Ecto neural progenitor cell (in vitro differentiated cells): ENCODE measurements around the gene PRPSAP1.
A peak's percentile ranks its signal among the peaks of the same experiment; 100 is the strongest.
"Not testable (repeated sequence)": the region's sequence is repeated elsewhere in the genome, so short reads cannot be mapped to it uniquely, and the experiment has no call there.

Experiments
- DNase-seq: peaks from one replicate; pipeline ENCODE4 v3.0.0-alpha.2; 2018; ENCODE audit warnings: low spot score

The PRPSAP1 gene

DNA sequence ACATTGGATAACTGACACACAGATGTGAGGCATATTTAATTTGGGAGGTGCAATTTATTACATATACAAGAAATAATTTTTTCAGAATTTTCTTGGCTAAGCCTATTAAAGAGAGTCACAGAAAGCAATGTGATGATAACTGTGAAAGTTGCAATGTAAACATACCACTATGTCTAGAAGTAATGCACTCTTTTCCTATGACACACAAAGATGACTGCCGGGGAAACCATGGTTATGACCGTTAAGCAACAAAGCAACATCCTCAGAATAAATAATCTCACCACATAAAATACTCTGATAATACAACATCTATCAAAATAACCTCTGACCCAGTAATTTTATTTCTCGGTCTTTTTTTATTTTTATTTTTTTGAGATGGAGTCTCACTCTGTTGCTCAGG lies 35.1 kb downstream of the PRPSAP1 start:
- no peak for DNase-seq

- DNase-seq, result no peak
These were observed 36.2 kb downstream of the PRPSAP1 start for GRCh38 chr17:76317535-76317934.

DNA sequence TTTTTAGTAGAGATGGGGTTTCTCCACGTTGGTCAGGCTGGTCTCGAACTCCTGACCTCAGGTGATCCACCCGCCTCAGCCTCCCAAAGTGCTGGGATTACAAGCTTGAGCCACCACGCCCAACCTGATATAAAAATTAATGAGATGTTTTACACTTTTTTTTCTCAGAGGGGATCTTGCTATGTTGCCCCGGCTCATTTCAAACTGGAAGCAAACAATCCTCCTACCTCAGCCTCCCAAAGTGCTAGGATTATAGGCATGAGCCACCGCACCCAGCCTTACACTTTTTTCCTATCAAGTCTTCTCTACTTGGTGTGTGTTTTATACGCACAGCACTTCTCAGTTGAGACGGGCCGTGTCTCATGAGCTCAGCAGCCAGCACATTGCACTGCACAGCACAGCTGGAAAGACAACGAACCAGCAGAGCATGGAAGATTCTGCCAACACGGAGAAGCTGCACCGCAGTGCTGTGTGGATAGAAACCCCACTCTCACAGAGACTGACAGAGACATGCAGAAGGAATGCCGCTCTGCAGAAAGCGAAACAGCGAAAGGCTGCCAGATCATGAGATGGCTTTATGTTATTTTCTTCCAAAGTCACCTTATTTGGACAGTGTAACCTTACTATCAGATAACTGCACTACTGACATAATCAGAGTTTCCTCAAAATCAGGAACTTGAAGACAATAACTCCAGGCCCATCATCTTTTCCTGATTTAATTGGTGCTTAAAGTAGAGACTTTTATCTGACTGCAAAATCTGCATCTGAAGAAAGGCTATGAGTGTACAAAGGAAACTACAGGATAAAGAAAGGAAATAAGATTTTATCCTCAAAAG lies 39.1 kb downstream of the PRPSAP1 start:
- no peak for DNase-seq

GRCh38 chr17:76312735-76313134 lies 41.0 kb downstream of the PRPSAP1 start:
- DNase-seq, result no peak

DNA sequence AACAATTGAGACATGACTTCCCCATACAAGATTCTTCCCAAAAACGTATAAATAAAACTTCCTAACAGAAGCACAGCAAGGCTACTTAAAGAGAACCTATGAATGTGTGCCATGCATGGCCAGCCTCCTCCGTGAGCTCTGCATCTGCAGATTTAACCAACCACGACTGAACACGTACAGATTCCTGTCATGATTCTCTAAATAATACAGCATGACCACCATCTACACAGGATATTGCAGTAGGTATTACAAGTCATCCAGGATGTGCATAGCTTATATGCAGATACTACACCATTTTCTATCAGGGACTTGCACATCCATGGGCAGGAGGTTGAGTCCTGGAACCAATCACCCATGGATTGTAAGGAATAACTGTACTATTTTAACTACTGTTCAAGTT lies 44.3 kb downstream of the PRPSAP1 start:
- no peak for DNase-seq

- DNase-seq, result no peak
These were observed 45.8 kb downstream of the PRPSAP1 start, which contains the start of gene QRICH2 for GRCh38 chr17:76307966-76308338. QRICH2 (minus strand) TSS chr17:76308276; CDS start chr17:76307998, 278 bp downstream.

- no peak for DNase-seq
These were observed 46.3 kb downstream of the PRPSAP1 start for GRCh38 chr17:76307299-76307965.

- DNase-seq, result not testable (repeated sequence)
These were observed 48.6 kb downstream of the PRPSAP1 start for GRCh38 chr17:76305135-76305454.

DNA sequence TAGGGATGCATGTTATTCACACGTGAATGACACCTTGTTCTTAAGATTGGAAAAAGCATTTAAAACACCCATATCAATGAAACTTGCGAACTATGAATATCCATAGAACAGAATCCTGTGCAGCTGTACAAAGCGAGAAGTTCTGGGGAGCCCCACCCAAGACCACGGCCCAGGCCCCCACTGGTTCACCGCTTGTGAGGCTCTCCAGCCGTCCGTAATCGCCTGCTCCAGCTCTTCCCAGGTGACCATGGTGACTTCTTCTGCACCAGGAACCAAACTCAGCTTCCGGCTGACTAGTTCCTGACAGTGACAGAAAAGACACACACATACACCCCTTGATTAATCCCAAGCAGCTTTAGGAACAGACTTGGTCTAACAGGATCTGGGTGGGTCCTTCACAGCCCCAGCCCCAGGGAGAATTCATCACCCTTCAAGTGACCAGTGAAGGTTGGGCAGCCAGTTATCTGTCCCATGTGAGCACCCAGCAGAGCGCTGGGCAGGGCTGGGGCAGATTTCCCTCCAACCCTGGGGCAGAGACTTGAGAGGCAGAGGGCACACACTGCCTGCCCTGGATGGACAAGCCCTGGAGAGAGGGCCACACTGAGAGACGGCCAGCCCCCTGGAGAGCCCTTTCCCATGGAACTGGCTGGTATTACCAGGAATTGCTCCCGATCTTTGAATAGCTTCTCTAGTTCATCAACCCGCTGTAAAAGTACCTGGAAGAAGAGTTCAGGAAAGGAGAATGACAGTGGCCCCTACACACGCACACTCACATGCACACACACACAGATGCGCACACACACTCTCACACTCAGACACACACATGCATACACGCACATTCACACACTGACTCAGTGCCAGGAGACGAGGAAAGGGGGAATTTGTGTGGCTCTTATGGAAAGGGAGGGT lies 49.2 kb downstream of the PRPSAP1 start:
- no peak for DNase-seq

DNA sequence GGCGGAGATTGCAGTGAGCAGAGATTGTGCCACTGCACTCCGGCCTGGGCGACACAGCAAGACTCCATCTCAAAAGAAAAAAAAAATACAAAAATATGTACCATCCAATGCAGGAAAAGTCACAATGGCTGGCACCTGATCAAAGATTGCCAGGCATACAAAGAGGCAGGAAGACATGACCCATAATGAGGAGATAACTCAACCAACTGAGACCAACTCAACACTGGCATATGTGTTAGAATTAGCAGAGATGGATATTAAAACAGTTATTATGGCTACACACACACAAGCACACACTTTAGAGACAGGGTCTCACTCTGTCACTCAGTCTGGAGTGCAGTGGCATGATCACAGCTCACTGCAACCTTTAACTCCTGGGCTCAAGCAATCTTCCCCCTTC lies 56.3 kb downstream of the PRPSAP1 start:
- no peak for DNase-seq

DNA sequence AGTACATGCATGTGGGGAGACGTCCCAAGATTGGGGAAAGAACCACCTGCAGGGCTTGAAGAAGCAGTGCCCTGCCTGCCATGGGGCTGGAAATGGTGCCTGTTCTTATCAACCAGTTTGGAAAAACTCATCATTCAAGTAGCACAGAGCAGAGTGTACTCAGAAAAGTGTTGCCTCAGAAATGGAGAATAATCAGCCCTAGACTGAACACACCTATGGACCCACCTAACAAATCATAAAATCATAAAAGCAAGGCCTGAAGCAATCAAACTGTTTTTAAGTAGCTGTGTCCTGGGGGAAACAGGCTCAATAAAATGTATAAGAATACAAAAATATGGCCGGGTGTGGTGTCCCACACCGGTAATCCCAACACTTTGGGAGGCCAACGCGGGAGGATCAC lies 56.8 kb downstream of the PRPSAP1 start:
- no peak for DNase-seq

DNA sequence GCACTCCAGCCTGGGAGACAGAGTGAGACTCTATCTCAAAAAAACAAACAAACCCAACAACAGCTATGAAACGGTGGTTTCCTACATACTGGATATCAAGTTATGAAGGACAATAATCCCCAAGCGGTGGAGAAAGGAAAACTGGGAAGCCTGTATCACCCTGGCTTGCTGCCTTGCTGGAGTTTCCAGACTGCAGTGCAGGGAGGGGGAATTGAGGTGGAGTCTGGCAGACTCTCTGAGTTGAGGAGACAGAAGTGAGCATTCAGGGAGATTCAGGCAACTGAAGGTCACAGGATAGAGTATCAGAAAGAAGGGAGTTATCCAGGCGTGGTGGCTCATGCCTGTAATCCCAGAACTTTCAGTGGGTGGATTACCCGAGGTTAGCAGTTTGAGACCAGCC lies 57.5 kb downstream of the PRPSAP1 start:
- no peak for DNase-seq

DNA sequence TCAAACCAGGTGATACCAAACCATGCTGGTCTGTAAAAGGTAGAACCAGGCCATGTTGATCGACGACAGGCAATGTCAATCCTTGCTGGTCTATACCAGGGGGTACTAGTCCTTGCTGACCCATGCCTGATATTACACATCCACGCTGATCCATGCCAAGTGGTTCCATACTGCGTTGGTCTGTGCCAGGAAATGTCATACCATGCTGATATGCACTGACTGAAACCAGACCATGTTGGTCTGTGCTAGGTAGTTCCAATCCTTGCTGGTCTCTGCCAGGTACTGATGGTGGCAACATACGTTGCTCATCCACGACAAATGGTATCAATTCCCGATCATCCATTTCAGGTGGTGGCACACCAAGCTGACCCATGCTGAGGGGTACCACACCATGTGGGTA lies 60.6 kb downstream of the PRPSAP1 start:
- no peak for DNase-seq

- no peak for DNase-seq
These were observed 61.1 kb downstream of the PRPSAP1 start for GRCh38 chr17:76292567-76292966.

DNA sequence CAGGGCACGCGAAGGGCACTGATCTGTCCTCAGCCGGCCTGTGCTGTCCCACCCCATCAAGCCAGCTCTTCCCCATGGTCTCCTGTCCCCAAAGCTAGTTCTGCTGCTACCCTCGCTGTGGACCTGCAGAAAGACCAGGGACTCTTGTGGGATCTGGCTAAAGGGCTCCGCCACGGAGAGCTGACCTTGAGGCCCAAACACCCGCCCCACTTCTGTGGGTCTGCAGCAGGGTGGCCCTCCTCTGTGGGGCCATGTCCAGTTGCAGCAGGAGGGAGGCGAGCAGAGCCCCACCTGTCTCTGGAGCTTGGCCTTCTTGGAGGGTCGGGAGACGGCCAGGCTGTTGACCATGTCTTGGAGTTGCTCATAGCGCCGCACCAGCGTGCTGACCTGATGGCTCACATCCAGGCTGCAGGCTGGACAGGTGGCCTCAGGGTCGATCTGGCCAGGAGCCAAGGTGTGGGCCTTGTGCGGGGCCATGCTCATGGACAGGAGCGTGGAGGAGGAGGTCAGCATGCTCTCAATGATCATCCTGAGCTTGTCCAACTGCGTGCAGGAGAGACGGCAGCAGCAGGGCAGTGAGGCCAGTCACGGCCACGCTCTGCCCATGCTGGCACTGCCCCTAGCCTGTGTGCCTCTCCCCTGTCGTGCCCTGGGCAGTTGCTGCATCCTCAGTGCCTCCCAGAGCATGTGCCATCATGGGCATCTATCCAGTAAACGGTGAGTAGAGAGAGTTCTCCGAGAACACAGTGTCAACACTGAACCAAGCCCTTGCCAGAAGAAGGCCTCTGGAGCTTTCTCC lies 71.9 kb downstream of the PRPSAP1 start:
- peak; percentile 47 for DNase-seq

DNA sequence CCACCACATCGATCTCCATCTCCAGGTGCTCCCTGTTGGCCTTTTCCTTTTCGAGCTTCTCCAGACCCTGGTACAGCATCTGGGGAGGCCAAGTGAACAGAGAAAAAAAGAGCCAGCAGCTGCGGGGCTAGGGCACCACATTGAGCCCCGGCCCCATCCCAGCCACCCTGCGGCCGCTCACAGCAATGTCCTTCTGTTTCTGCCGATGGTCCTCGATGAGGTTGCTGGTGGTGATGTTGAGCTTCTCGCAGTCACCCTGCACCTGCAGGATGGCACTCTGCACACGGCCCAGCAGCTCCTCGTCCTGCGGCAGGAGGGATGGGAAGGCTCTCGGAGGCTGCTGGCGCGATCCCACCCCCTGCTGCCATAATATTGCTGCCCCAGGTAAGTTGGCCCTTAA lies 73.1 kb downstream of the PRPSAP1 start:
- no peak for DNase-seq

DNA sequence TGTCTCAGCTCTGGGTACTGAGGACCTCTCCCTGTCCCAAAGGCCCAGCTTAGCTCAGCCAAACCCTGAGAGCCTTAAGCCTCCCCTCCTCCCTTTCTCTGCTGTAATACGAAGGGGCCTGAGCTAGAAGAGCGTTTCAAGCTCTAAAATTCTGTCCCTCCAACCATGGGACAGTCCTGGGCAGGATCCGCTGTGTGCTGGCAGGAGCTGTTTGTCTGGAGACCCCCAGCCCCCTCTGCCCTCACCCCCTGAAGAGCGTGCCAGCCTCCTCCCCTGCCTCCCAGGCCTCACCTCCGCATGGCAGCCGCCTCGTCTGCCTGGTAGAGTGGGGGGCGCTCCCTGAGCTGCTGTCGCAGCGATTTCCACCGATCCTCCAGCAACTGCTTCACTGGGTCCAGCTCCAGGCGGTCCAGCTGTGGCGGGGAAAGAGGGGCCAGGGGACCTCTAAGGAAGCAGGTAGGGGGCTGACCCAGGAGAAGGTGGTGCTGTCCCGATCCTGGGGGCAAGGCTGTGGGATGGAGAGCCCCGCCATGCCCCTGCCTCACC lies 73.9 kb downstream of the PRPSAP1 start:
- no peak for DNase-seq

- peak; percentile 96 for DNase-seq
These were observed 74.6 kb downstream of the PRPSAP1 start for GRCh38 chr17:76278952-76279741.

DNA sequence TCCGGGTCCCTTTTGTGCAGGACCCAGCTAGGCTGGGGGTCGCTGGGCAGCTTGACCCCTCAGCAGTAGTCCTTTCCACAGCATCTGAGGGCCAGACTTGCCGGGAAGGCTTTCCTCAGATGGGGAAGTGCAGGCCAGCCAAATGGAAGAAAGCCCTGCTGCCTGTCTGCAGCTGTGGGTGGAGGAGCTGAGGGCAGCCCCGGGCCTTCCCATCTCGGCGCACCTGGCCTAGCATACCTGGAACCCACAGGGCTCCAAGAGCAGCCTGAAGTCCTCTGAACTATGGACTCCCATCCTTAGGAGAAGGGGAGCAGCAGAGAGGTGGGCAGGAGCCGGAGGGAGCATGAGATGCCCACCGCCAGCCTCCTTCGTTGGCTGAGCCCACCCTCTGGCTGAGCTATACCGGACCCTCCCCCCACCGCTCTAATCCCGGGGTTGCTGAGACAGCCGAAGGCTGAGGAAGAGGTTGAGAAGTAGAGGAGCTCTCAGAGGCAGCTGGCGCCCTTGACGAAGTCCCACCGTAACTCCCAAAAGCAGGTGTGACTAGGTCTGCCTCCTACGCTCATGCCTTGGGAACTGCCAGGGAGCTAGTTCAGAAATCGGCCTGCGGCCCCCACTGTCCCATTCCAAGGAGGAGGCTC lies 75.3 kb downstream of the PRPSAP1 start:
- no peak for DNase-seq
